ENCODE results near the gene HEXD. TPM values are rescaled to one million over a fixed set of nuclear protein-coding genes. Genes with fewer than 3 reads are reported as not detected.
"Not testable (repeated sequence)": the region's sequence is repeated elsewhere in the genome, so short reads cannot be mapped to it uniquely, and the experiment has no call there.

HEXD gene
- total and polyA plus RNA-seq, 2 donors (not counting 1 experiment from before 2014, with no cell fraction given): 6.4 to 16.7 TPM

- H4K20me1 ChIP-seq (ENCODE audit: control insufficient read depth, extremely low read depth, insufficient read depth, low read length); H2AFZ ChIP-seq (ENCODE audit: low read length); H3K9me3 ChIP-seq (ENCODE audit: control insufficient read depth, insufficient read depth, low read depth, low read length); H3K4me1 ChIP-seq (ENCODE audit: control insufficient read depth, extremely low read depth, insufficient read depth, low read length); H3K36me3 ChIP-seq (ENCODE audit: control insufficient read depth, insufficient read depth, low read length); H3K27ac ChIP-seq (ENCODE audit: insufficient read depth, low read length); DNase-seq (ENCODE audit: low read depth in 2 of 2); H3K4me3 ChIP-seq (replicated peaks in 1 of 4; ENCODE audit: control extremely low read depth in 1 of 4, insufficient read depth in 1 of 4, low read depth in 3 of 4, low read length in 4 of 4); H3K4me2 ChIP-seq (ENCODE audit: extremely low read depth, insufficient read depth, low read length); H3K9ac ChIP-seq (ENCODE audit: insufficient read depth, low read length); H3K79me2 ChIP-seq (ENCODE audit: control insufficient read depth, insufficient read depth, low read length): not testable (repeated sequence)
- peaks cover 18% of the 10 kb centered on the region for H3K27me3 ChIP-seq (ENCODE audit: control insufficient read depth, insufficient read depth, low read length)
Measured at GRCh38 chr17:82382220-82382932, 35.8 kb upstream of the HEXD start.

GRCh38 chr17:82382933-82383255 lies 35.3 kb upstream of the HEXD start:
- no peak overlapping the region for H3K4me3 ChIP-seq (replicated peaks in 1 of 4; ENCODE audit: control extremely low read depth in 1 of 4, insufficient read depth in 1 of 4, low read depth in 3 of 4, low read length in 4 of 4)
- H3K9me3 ChIP-seq (ENCODE audit: control insufficient read depth, insufficient read depth, low read depth, low read length): no peaks in the 10 kb centered on the region
- no peak overlapping the region for H3K9ac ChIP-seq (ENCODE audit: insufficient read depth, low read length)
- no peak overlapping the region for H3K4me2 ChIP-seq (ENCODE audit: extremely low read depth, insufficient read depth, low read length)
- H3K27me3 ChIP-seq (ENCODE audit: control insufficient read depth, insufficient read depth, low read length): peaks cover 22% of the 10 kb centered on the region
- no peaks in the 10 kb centered on the region for H4K20me1 ChIP-seq (ENCODE audit: control insufficient read depth, extremely low read depth, insufficient read depth, low read length)
- no peak for DNase-seq (ENCODE audit: low read depth in 2 of 2)
- no peak overlapping the region for H3K27ac ChIP-seq (ENCODE audit: insufficient read depth, low read length)
- no peaks in the 10 kb centered on the region for H3K79me2 ChIP-seq (ENCODE audit: control insufficient read depth, insufficient read depth, low read length)
- TF ChIP-seq CTCF (conservative IDR thresholded peaks at IDR 0.05 in 1 of 2, IDR thresholded peaks at IDR 0.05 in 1 of 2; ENCODE audit: low read depth in 1 of 2, low read length in 2 of 2): no peak
- no peak for TF ChIP-seq EZH2 (IDR thresholded peaks at IDR 0.05; ENCODE audit: low read length, missing control alignments)
- no peaks in the 10 kb centered on the region for H3K4me1 ChIP-seq (ENCODE audit: control insufficient read depth, extremely low read depth, insufficient read depth, low read length)
- no peak overlapping the region for H2AFZ ChIP-seq (ENCODE audit: low read length)
- H3K36me3 ChIP-seq (ENCODE audit: control insufficient read depth, insufficient read depth, low read length): no peaks in the 10 kb centered on the region

GRCh38 chr17:82383411-82383810 lies 34.7 kb upstream of the HEXD start:
- H3K79me2 ChIP-seq (ENCODE audit: control insufficient read depth, insufficient read depth, low read length): no peaks in the 10 kb centered on the region
- H4K20me1 ChIP-seq (ENCODE audit: control insufficient read depth, extremely low read depth, insufficient read depth, low read length): no peaks in the 10 kb centered on the region
- H2AFZ ChIP-seq (ENCODE audit: low read length): no peak overlapping the region
- no peaks in the 10 kb centered on the region for H3K9me3 ChIP-seq (ENCODE audit: control insufficient read depth, insufficient read depth, low read depth, low read length)
- peaks cover 24% of the 10 kb centered on the region for H3K27me3 ChIP-seq (ENCODE audit: control insufficient read depth, insufficient read depth, low read length)
- no peaks in the 10 kb centered on the region for H3K36me3 ChIP-seq (ENCODE audit: control insufficient read depth, insufficient read depth, low read length)
- H3K4me2 ChIP-seq (ENCODE audit: extremely low read depth, insufficient read depth, low read length): no peak overlapping the region
- H3K27ac ChIP-seq (ENCODE audit: insufficient read depth, low read length): no peak overlapping the region
- H3K4me1 ChIP-seq (ENCODE audit: control insufficient read depth, extremely low read depth, insufficient read depth, low read length): no peaks in the 10 kb centered on the region
- TF ChIP-seq CTCF (conservative IDR thresholded peaks at IDR 0.05 in 1 of 2, IDR thresholded peaks at IDR 0.05 in 1 of 2; ENCODE audit: low read depth in 1 of 2, low read length in 2 of 2) (no peak), EZH2 (IDR thresholded peaks at IDR 0.05; ENCODE audit: low read length, missing control alignments) (no peak)
- no peak overlapping the region for H3K9ac ChIP-seq (ENCODE audit: insufficient read depth, low read length)
- no peak overlapping the region for H3K4me3 ChIP-seq (replicated peaks in 1 of 4; ENCODE audit: control extremely low read depth in 1 of 4, insufficient read depth in 1 of 4, low read depth in 3 of 4, low read length in 4 of 4)
- no peak for DNase-seq (ENCODE audit: low read depth in 2 of 2)

Measured in fibroblast of lung (primary cell).